Islet precursor cell (in vitro differentiated cells): Measurements from ENCODE around the gene PLEKHG4.

Experiments used
- DNase-seq: peaks from one replicate; pipeline ENCODE4 v3.0.0-alpha.2; 2018

PLEKHG4 gene

DNA sequence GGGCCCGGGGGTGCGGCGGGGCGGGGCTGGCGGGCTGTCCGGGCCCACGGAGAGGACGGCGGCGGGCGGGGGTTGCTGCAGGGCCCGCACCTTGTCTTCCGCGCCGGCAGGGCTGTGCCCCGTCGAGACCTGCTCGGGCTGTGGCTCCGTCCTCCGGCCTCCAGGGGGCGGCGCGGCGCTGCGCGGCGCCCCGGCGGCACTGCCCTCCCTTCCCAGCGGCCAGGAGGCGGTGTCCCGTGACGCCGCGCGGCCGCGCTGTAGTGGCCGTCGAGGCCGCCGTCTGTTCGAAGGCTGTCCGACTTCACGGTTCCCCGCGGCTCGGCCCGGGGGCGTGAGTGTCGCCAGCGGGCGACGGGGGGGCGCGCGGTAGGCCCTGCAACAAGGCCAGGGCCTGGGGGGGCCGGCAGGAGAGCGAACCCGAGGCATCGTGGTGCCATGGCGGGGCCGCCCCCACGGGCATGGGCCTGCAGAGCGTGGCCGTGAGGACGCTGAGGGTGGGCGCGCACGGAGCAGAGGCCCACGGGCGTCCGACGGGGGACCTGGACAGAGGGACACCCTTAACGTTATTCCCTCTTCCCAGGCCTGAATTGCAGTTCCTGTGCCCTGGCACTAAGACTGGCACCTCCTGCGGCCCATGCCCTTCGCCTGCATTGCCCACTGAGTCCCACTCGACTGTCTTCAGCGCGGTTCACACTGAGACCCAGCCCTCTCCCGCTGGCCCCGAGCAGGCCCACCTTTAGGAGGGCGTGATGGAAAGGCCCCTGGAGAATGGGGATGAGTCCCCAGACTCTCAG is at the start of gene PLEKHG4:
Gene PLEKHG4, plus strand, starts transcription at position 237 of the 794 bp plus-strand sequence. Its CDS starts 513 bp downstream, at position 750.
- peak; percentile 83 for DNase-seq

DNA sequence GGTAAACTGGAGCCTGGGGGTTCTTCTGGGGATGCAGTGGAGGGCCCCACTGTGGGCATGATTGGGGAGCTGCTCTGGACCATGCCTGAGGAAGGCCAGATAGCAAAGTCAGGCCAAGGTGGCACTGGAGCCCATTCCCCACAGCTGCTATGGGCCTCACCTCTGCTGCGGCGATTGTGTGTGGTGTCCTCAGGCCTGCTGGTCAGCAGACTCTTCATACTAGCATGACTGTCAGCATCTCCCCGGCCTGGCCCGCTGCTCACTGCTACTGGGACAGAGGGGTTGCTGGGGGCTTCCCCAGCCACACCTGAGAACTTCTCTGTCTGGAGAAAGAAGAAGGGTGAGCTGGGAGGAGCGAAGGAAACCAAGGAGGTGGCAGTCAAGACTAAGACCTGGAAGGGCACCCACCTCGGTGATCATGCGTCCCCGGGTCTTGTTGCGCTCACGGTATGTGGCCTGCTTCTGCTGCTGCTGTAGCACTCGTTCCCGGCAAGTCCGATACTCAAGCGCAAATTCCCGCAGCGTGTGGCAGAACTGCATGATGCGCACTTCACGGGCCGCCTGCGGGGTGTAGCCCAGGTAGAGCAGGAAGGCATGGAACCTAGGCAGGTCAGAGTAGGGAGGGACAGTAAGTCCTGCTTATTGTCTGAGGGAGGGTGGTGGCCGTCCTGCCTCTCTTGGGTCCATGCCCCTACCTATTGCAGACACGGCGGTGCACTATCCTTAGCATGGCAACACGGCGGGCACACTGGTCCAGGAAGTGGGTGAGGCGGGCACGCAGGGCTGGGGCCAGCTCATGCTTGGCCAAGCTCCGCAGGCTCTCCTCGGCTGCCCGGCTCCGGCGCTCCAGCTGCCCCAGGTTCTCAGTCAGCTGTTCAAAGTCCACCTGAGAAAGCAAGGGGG is 49.2 kb upstream of the PLEKHG4 start:
- peak; percentile 43 for DNase-seq

GRCh38 chr16:67230809-67231660 is 48.3 kb upstream of the PLEKHG4 start:
- DNase-seq = no peak

GRCh38 chr16:67233596-67233995 is 45.7 kb upstream of the PLEKHG4 start:
- DNase-seq = no peak

DNA sequence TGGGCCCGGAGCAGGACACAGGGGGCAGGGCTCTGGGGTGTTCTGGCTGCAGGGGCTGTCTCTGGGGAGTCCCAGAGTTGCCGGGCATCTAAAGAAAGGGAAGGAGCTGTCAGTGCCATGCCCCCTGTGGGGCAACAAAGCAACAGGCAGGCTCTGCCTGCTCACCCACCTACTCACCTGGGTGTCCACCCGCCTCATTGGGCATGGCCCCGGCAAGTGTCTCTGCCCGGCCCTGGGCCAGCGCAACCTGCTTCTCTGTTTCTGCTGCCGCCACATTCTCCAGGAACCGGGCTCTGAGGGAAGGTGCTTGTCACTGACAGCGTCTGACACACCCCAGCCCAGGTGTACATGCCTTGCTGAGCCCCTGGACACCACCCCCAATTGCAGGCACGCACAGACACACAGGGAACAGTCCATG is 45.1 kb upstream of the PLEKHG4 start:
- no peak for DNase-seq

DNA sequence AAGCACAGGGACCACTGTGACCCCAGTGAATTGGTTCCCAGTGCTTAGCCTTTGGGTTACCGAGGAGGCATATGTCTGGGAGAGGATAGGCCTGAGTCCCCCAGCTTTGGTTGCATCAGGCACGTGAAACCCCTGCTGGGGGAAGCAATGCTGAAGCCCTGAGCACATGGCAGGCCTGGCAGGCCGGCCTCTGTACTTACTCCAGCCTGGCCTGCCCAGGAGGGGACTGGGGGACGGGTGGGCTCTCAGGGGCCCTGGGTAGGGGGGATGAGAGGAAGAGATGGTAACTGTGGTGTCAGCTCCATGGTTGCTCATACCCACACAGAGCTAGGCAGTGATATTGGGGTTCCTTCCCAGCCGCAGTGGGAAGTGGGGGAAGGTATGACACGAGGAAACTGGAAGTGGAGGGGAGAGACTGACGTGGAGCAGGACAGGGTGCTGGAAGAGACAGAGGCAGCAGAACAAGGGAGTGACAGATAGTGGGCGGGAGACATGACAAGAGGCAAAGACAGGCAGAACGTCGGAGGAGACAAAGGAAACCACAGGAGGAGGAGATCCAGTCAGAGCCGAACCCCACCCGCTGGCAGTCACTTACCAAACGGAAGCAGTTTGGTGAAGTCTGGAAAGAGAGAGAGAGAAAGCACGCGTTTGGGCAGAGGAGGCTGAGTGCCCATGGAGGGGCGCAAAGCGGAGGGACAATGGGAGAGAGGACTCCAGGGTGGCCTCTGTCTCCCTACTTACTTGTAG is 43.3 kb upstream of the PLEKHG4 start:
- no peak for DNase-seq

DNA sequence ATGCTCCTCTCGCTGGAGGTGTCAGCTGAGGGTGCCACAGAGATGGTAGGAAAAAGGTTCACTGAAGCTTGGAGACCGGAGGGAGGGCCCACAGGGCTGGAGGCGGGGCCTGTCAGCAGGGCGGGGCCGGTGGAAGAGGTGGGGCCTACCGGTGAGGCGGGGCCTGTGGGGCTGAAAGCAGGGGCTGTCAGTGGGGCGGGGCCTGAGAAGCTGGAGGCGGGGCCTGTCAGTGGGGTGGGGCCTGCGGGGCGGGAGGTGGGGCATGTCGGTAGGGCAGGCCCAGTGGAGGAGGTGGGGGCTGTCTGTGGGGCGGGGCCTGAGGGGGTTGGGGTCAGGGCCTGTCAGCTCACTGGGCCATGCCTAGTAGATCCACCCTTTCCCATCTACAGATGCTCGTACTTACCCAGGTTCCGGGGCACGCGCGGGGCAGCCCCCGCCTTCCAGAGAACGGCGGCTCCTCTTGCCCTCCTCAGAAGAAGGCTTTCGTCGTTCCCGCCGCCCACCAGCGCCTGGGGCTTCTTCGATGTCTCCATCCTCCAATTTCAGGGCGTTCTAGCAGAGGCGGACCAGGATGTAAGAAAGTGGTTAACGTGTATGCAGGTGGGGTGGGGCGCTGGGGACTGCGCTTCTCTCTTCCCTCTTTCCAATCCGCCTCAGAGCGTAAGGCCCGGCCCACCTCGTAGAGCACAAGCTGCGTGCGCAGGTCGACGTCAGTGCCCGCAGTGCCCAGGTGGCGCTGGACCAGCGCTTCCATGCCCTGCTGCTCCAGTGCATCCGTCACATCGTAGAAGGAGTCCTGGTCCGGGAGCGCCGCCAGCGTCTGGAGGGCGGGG is 42.6 kb upstream of the PLEKHG4 start:
- DNase-seq = peak; percentile 92

DNA sequence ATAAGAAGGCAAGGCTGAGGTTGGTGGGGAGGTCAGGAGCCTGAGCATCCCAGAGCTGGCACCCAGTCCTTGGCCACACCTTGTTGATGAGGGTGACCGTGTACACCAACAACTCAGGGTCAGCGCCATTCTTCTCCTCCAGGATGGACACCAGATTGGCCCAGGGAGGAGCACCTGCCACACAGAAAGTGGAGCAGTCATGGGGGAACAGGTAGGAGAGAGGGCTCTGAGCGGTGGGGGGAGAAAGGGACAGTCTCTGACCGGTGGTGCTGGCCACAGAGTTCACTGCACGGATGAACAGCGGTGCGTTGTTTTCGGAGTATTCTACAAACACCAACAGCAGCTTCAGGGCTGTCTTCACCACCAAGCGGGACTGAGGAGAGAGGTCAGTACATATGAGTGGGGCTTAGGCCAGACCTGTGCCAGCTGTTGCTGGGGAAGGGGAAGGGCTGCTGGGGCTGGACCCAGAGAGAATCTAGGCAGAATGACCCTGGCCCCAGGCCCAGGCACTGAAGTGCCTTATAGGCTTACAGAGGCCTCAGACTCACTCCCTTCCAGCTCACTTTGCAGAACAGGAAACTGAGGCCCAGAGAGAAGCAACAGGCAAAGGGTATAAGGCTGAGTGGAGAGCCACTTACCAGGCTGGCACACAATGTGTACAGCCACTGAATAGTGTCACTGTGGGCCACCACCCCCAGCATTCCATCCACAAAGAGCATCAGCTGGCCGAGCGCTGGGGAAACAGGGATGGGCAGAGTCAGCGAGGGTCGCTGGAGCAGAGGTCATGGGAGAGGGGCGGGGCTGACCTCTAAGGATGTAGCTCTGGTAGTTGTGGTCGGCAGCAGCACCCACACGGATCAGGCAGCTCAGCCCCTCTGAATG is 41.7 kb upstream of the PLEKHG4 start:
- DNase-seq = peak; percentile 52

DNA sequence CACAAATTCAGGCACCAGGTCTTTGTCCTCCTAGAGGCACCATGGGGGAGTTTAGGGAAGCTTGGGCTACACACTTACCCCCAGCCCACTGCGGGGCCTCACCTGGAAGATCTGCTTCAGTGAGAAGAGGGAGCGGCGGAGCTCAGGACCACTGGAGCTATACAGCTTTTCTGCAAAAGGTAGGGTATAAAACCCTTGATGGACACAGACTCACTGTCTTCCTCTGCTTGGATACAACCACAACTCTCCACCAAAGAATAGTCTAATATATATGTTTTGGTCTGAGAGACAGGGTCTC is 41.1 kb upstream of the PLEKHG4 start:
- no peak for DNase-seq

DNA sequence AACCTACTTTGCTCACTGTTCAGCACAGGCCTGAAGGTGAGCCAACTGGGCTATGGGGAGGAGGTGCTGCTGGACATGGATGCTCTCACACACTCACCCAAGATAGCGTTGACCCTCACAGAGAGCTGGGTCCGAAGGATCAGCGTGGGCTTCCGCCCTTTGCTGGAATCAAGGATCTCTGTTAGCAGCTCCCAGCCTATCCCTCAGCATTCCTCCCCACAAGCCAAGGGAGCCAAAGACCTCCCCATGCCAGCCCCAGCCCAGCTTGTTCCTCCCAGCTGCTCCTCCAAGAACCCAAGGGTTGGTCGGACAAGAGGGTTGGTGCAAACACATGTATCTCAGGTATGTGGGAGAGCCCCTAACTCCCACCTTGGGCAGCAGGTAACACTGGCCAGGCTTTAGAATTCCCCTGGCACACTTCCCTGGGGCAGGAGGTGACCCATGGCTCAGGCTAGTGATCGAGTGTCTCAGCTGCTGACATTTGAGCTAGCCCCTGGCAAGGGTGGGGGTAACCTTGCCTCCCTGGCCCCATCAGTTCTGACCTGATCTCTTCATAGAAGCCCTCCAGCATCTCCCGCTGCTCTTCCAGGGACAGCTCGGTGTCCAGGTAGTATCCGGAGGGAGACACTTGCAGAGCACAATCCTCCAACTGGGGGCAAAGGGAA is 40.4 kb upstream of the PLEKHG4 start:
- peak; percentile 45 for DNase-seq

GRCh38 chr16:67240506-67240905 is 38.8 kb upstream of the PLEKHG4 start:
- peak; percentile 81 for DNase-seq

DNA sequence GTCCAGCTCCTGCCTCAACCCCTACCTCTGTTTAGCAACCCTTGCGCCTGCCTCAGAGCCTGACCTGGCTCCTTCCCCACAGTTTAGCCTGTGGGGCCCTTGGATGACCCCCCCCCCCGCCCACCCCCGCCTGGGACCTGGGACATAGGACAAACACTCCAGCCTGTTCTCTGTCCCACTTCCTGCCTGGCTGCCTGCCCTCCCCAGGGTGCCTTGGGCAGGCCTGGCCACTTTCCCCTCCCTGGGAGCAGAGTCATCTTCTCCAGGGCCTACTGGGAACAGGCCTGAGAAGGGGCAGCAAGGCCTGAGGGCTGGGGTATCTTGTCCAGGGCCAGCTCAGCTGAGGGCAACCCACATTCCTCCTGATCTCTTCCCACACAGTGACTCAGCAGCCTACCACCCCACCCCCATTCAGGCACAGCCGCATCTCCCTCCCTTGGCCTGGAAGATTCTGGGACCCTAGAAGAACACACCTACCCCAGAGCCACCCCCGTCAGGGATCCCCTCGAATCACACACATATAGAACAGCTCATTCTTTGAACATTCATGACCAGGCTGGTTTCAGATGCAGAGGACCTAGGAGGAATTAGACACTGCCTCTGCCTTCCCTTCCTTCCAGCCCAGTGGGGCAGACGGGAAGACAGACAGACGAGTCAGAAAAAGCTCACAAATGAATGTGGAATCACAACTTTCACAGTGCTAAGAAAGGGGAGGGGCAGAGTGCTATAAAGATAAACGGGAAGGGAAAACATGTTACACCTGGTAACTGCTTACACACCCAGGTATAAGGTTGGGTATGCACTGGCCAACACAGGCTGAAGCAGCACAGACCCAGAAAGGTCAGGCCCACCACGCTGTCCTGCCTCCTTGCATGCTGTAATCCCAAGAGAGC is 38.1 kb upstream of the PLEKHG4 start:
- peak; percentile 97 for DNase-seq

GRCh38 chr16:67242138-67242730 is 37.1 kb upstream of the PLEKHG4 start:
- peak; percentile 48 for DNase-seq

DNA sequence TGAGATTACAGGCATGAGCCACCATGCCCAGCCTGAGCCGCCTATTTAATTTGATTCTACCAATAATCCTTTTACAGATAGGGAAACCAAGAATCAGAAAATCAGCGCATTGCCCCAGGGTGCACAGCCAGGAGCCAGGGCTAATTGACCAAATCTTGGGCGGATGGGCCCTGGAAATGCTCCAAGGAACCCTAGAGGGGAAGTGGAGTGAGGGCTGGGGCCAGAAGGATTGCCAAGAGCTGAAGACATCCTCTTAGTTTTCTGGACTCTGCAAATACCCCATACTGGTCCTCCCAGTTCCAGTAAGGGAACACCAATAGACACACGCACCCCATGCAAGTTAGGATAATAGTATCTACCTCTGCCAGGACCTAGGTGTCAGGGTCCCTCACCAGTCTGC is 35.9 kb upstream of the PLEKHG4 start:
- DNase-seq = no peak

GRCh38 chr16:67244387-67245185 is 34.7 kb upstream of the PLEKHG4 start:
- peak; percentile 92 for DNase-seq

GRCh38 chr16:67245186-67245585 is 34.1 kb upstream of the PLEKHG4 start:
- no peak for DNase-seq

GRCh38 chr16:67245674-67246080 is 33.7 kb upstream of the PLEKHG4 start:
- DNase-seq = no peak
